Ishikawa (cell line): ENCODE measurements around the gene ESR1.
A peak's percentile ranks its signal among the peaks of the same experiment; 100 is the strongest.

Experiments
- CEBPB ChIP-seq: IDR thresholded peaks from 2 replicates; pipeline ENCODE4 v1.6.1; 2012
- CREB1 ChIP-seq: IDR thresholded peaks from 2 replicates; pipeline ENCODE4 v1.6.1; 2012; ENCODE audit warnings: low read depth
- EGR1 ChIP-seq: IDR thresholded peaks from 2 replicates; pipeline ENCODE4 v1.6.1; 2012
- EP300 ChIP-seq: IDR thresholded peaks from 2 replicates; pipeline ENCODE4 v1.6.1; 2012; ENCODE audit warnings: borderline replicate concordance
- FOXM1 ChIP-seq: IDR thresholded peaks from 2 replicates; pipeline ENCODE4 v1.6.1; 2012; ENCODE audit warnings: low read depth, borderline replicate concordance
- MAX ChIP-seq: IDR thresholded peaks from 2 replicates; pipeline ENCODE4 v1.6.1; 2012
- NFIC ChIP-seq: IDR thresholded peaks from 2 replicates; pipeline ENCODE4 v1.6.1; 2012
- RAD21 ChIP-seq: IDR thresholded peaks from 2 replicates; pipeline ENCODE4 v1.6.1; 2012; ENCODE audit warnings: low read depth
- REST ChIP-seq: IDR thresholded peaks from 2 replicates; pipeline ENCODE4 v1.6.1; 2012; ENCODE audit warnings: low read depth, mild to moderate bottlenecking
- TAF1 ChIP-seq: IDR thresholded peaks from 2 replicates; pipeline ENCODE4 v1.6.1; 2012; ENCODE audit warnings: low read depth, mild to moderate bottlenecking
- TCF12 ChIP-seq: IDR thresholded peaks from 2 replicates; pipeline ENCODE4 v1.6.1; 2012; ENCODE audit warnings: low read depth
- TEAD4 ChIP-seq: IDR thresholded peaks from 2 replicates; pipeline ENCODE4 v1.6.1; 2012
- USF1 ChIP-seq: IDR thresholded peaks from 2 replicates; pipeline ENCODE4 v1.6.1; 2012
- YY1 ChIP-seq: IDR thresholded peaks from 2 replicates; pipeline ENCODE4 v1.6.1; 2012; ENCODE audit warnings: low read depth
- ZBTB7A ChIP-seq: IDR thresholded peaks from 2 replicates; pipeline ENCODE4 v1.6.1; 2012; ENCODE audit warnings: low read depth

The ESR1 gene

GRCh38 chr6:152062476-152062875, 255.0 kb downstream of the ESR1 start:
- TF ChIP-seq CREB1 (no peak), REST (no peak), TAF1 (no peak), RAD21 (no peak), MAX (no peak), ZBTB7A (no peak), FOXM1 (no peak), CEBPB (no peak), EP300 (no peak), USF1 (no peak), NFIC (no peak), YY1 (no peak), EGR1 (no peak), TCF12 (no peak)

- TF ChIP-seq TAF1 (no peak), EP300 (no peak), CREB1 (no peak), EGR1 (no peak), CEBPB (no peak), YY1 (no peak), MAX (no peak), FOXM1 (no peak), NFIC (no peak), RAD21 (no peak), USF1 (no peak), ZBTB7A (no peak)
These were observed 255.9 kb downstream of the ESR1 start for GRCh38 chr6:152063170-152063921.

- TF ChIP-seq NFIC (peak; percentile 51), TAF1 (no peak)
These were observed 261.3 kb downstream of the ESR1 start for GRCh38 chr6:152068622-152069261.

GRCh38 chr6:152070556-152070955, 263.1 kb downstream of the ESR1 start:
- TF ChIP-seq FOXM1, result no peak
- no peak for TF ChIP-seq EGR1
- no peak for TF ChIP-seq CREB1
- TF ChIP-seq EP300, result no peak
- TF ChIP-seq USF1, result no peak
- no peak for TF ChIP-seq ZBTB7A
- TF ChIP-seq TEAD4, result no peak
- TF ChIP-seq REST, result no peak
- TF ChIP-seq RAD21, result no peak

GRCh38 chr6:152071318-152071717, 263.8 kb downstream of the ESR1 start:
- no peak for TF ChIP-seq YY1
- no peak for TF ChIP-seq RAD21
- no peak for TF ChIP-seq FOXM1
- TF ChIP-seq REST, result no peak
- TF ChIP-seq TEAD4, result no peak
- no peak for TF ChIP-seq TAF1
- TF ChIP-seq EGR1, result no peak
- TF ChIP-seq TCF12, result no peak
- no peak for TF ChIP-seq NFIC
- TF ChIP-seq ZBTB7A, result no peak
- no peak for TF ChIP-seq EP300
- no peak for TF ChIP-seq CREB1
- no peak for TF ChIP-seq CEBPB
- TF ChIP-seq MAX, result no peak
- TF ChIP-seq USF1, result no peak
